ENCODE measurements around the gene SCGB1A1.
"Not testable (repeated sequence)": the region's sequence is repeated elsewhere in the genome, so short reads cannot be mapped to it uniquely, and the experiment has no call there.

Gene SCGB1A1

DNA sequence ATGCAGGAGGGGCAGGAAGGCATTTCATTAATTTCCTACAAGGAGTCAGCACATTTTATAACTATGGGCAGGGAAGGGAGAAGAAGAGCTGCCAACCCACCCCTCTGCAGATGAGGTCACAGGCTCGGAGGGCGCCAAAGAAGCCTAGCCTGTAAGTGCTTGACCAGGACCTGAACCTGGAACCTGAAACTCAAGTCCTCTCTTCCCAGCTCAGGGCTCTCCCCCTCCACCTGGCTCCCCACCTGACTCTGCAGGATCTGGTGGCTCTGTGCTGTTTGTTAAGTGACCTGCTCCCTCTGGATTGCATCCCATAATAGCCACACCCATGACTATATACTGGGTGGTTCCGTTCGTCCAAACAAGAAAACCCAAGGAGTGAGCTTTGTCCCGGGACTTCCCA is 27.3 kb downstream of the SCGB1A1 start:
- H3K36me3 ChIP-seq (ENCODE audit: control insufficient read depth, insufficient read depth, low read length): no peaks in the 10 kb centered on the region
- peaks cover 4% of the 10 kb centered on the region for H3K27me3 ChIP-seq (ENCODE audit: control insufficient read depth, insufficient read depth, low read length)
- no peak overlapping the region for H3K4me3 ChIP-seq (ENCODE audit: low read length)
- H3K4me1 ChIP-seq (ENCODE audit: control insufficient read depth, insufficient read depth, low read length): peaks cover 25% of the 10 kb centered on the region
- peak overlapping the region; percentile 82 for H3K27ac ChIP-seq (ENCODE audit: low read depth, low read length)
- H3K9ac ChIP-seq (ENCODE audit: low read length): no peak overlapping the region

DNA sequence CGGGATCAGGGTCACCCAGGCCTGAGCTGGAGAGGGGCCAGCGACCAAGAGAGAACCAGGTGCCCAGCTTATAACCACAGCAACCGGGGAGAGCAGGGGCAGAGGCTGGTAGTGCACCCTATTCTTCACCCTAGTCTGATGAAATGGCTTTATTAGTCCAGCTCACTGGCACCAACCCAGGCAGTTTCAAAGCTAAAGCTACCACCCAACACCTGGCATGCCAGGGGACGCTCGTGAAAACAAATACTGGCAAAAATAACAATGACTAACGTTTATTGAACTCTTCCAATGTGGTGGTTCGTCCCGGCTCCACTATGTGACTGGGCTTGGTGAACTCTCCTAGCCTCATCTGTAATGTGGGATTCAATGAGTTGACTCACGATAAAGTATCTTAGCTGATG is 30.6 kb downstream of the SCGB1A1 start:
- Histone ChIP-seq H3K4me3 (ENCODE audit: low read length) (no peak overlapping the region), H3K9ac (ENCODE audit: low read length) (no peak overlapping the region), H3K27me3 (ENCODE audit: control insufficient read depth, insufficient read depth, low read length) (peaks cover 4% of the 10 kb centered on the region), H3K36me3 (ENCODE audit: control insufficient read depth, insufficient read depth, low read length) (no peaks in the 10 kb centered on the region), H3K27ac (ENCODE audit: low read depth, low read length) (peak overlapping the region; percentile 11), H3K4me1 (ENCODE audit: control insufficient read depth, insufficient read depth, low read length) (peaks cover 15% of the 10 kb centered on the region)

DNA sequence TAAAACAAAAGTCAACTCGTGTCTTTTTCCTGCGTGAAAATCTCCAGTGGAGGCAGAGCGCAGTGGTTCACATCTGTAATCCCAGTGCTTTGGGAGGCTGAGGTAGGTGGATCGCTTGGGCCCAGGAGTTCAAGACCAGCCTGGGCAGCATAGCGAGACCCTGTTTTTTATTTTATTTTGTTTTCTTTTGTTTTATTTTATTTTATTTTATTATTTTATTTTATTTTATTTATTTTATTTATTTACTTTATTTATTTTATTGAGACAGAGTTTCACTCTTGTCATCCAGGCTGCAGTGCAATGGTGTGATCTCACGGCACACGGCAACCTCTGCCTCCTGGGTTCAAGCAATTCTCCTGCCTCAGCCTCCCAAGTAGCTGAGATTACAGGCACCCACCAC is 31.1 kb downstream of the SCGB1A1 start:
- not testable (repeated sequence) for H3K9ac ChIP-seq (ENCODE audit: low read length); H3K36me3 ChIP-seq (ENCODE audit: control insufficient read depth, insufficient read depth, low read length); H3K27ac ChIP-seq (ENCODE audit: low read depth, low read length); H3K27me3 ChIP-seq (ENCODE audit: control insufficient read depth, insufficient read depth, low read length); H3K4me3 ChIP-seq (ENCODE audit: low read length)
- H3K4me1 ChIP-seq (ENCODE audit: control insufficient read depth, insufficient read depth, low read length): peaks cover 11% of the 10 kb centered on the region

DNA sequence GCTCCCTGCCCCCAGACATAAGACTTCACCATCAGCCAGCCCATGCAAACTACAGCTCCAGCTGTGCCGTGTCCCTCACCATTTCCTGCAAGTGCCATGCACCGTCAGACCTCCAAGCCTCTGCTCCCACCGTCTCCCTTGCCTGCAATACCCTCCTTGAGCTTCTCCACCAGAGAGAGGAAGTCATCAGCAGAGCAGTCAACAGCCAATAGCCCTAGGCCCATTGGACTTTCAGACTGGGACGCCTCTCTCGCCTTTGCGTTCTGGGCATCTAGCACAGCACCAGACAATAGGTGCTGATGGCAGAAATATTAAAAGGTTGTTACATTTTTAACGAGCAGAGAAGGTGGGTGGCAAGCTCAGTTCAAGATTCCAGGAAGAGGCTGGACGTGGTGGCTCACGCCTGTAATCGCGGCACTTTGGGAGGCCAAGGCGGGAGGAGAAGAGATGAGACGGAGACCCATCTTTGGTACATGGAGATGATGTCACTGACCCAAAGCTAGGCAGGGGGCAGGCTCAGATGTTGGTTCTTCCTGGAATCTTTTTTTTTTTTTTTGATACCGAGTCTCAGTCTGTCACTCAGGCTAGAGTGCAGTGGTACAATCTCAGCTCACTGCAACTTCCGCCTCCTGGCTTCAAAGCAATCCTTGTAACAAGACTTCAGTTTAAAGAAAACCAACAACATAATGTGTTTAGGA is 31.9 kb downstream of the SCGB1A1 start:
- no peak overlapping the region for H3K4me3 ChIP-seq (ENCODE audit: low read length)
- no peak overlapping the region for H3K9ac ChIP-seq (ENCODE audit: low read length)
- H3K27ac ChIP-seq (ENCODE audit: low read depth, low read length): no peak overlapping the region
- peaks cover 6% of the 10 kb centered on the region for H3K4me1 ChIP-seq (ENCODE audit: control insufficient read depth, insufficient read depth, low read length)
- no peaks in the 10 kb centered on the region for H3K36me3 ChIP-seq (ENCODE audit: control insufficient read depth, insufficient read depth, low read length)
- H3K27me3 ChIP-seq (ENCODE audit: control insufficient read depth, insufficient read depth, low read length): peaks cover 4% of the 10 kb centered on the region

DNA sequence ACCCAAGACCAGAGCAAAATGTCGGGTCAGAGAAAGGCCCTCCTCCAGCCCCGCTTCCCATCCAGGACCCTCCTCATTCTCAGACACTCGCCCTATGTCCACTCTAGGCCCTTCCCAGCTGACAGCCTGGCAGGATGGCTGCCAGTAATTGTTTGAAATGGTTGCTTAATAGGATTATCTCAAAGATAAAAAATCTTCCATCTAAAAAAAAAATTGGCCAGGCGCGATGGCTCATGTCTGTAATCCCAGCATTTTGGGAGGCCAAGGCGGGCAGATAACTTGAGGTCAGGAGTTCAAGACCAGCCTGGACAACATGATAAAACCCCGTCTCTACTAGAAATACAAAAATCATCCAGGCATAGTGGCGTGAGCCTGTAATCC is 32.4 kb downstream of the SCGB1A1 start:
- Histone ChIP-seq H3K4me3 (ENCODE audit: low read length) (no peak overlapping the region), H3K4me1 (ENCODE audit: control insufficient read depth, insufficient read depth, low read length) (peaks cover under 1% of the 10 kb centered on the region), H3K27me3 (ENCODE audit: control insufficient read depth, insufficient read depth, low read length) (peaks cover 4% of the 10 kb centered on the region), H3K36me3 (ENCODE audit: control insufficient read depth, insufficient read depth, low read length) (no peaks in the 10 kb centered on the region), H3K27ac (ENCODE audit: low read depth, low read length) (no peak overlapping the region), H3K9ac (ENCODE audit: low read length) (no peak overlapping the region)

- H3K4me3 ChIP-seq (ENCODE audit: low read length): no peak overlapping the region
- H3K27me3 ChIP-seq (ENCODE audit: control insufficient read depth, insufficient read depth, low read length): peaks cover under 1% of the 10 kb centered on the region
- H3K27ac ChIP-seq (ENCODE audit: low read depth, low read length): no peak overlapping the region
- no peaks in the 10 kb centered on the region for H3K4me1 ChIP-seq (ENCODE audit: control insufficient read depth, insufficient read depth, low read length)
- no peak overlapping the region for H3K9ac ChIP-seq (ENCODE audit: low read length)
- no peaks in the 10 kb centered on the region for H3K36me3 ChIP-seq (ENCODE audit: control insufficient read depth, insufficient read depth, low read length)
Measured at GRCh38 chr11:62452261-62452660, 33.4 kb downstream of the SCGB1A1 start.

- Histone ChIP-seq H3K36me3 (ENCODE audit: control insufficient read depth, insufficient read depth, low read length) (no peaks in the 10 kb centered on the region), H3K27ac (ENCODE audit: low read depth, low read length) (no peak overlapping the region), H3K27me3 (ENCODE audit: control insufficient read depth, insufficient read depth, low read length) (no peaks in the 10 kb centered on the region), H3K9ac (ENCODE audit: low read length) (no peak overlapping the region), H3K4me3 (ENCODE audit: low read length) (no peak overlapping the region), H3K4me1 (ENCODE audit: control insufficient read depth, insufficient read depth, low read length) (peaks cover 3% of the 10 kb centered on the region)
Measured at GRCh38 chr11:62452839-62453468, 34.1 kb downstream of the SCGB1A1 start.

DNA sequence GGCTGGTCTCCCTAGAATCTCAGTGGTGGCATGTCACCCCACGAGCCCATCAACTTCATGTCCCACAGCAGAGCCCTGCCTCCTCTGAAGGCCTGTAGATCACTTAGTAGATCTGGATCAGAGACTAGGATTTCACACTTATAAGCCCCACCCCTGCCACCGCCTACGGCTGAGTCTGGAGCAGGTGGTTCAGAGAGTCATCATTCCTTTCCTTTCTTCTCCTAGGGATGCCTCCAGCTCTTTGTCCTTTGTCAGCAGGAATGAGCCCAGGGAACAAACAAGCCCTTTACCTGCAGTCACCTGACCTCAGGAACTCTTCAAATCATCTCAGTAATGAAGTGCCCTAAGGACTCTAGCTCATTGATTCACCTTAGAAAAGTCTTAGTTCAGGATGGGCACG is 37.8 kb downstream of the SCGB1A1 start:
- H3K27me3 ChIP-seq (ENCODE audit: control insufficient read depth, insufficient read depth, low read length): no peaks in the 10 kb centered on the region
- no peaks in the 10 kb centered on the region for H3K36me3 ChIP-seq (ENCODE audit: control insufficient read depth, insufficient read depth, low read length)
- H3K27ac ChIP-seq (ENCODE audit: low read depth, low read length): no peak overlapping the region
- H3K4me3 ChIP-seq (ENCODE audit: low read length): no peak overlapping the region
- H3K9ac ChIP-seq (ENCODE audit: low read length): no peak overlapping the region
- H3K4me1 ChIP-seq (ENCODE audit: control insufficient read depth, insufficient read depth, low read length): peaks cover 13% of the 10 kb centered on the region

DNA sequence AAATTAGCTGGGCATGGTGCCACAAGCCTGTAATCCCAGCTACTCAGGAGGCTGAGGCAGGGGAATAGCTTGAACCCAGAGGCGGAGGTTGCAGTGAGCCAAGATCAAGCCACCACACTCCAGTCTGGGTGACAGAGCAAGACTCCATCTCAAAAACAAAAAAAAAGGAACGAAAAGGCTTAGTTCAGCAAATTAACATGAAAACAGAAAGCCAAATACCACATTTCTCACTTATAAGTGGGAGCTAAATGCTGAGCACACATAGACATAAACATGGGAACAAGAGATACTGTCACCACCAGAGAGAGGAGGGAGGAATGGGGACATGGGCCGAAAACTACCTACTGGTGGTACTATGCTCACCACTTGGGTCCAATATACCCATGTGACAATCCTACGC is 38.6 kb downstream of the SCGB1A1 start:
- Histone ChIP-seq H3K4me1 (ENCODE audit: control insufficient read depth, insufficient read depth, low read length) (peaks cover 18% of the 10 kb centered on the region), H3K36me3 (ENCODE audit: control insufficient read depth, insufficient read depth, low read length) (no peaks in the 10 kb centered on the region), H3K27me3 (ENCODE audit: control insufficient read depth, insufficient read depth, low read length) (no peaks in the 10 kb centered on the region), H3K9ac (ENCODE audit: low read length) (no peak overlapping the region), H3K4me3 (ENCODE audit: low read length) (no peak overlapping the region), H3K27ac (ENCODE audit: low read depth, low read length) (no peak overlapping the region)

GRCh38 chr11:62458212-62459002 is 39.6 kb downstream of the SCGB1A1 start:
- no peak overlapping the region for H3K9ac ChIP-seq (ENCODE audit: low read length)
- no peaks in the 10 kb centered on the region for H3K27me3 ChIP-seq (ENCODE audit: control insufficient read depth, insufficient read depth, low read length)
- H3K4me3 ChIP-seq (ENCODE audit: low read length): no peak overlapping the region
- H3K36me3 ChIP-seq (ENCODE audit: control insufficient read depth, insufficient read depth, low read length): no peaks in the 10 kb centered on the region
- peak overlapping the region; percentile 77 for H3K27ac ChIP-seq (ENCODE audit: low read depth, low read length)
- H3K4me1 ChIP-seq (ENCODE audit: control insufficient read depth, insufficient read depth, low read length): peaks cover 20% of the 10 kb centered on the region

GRCh38 chr11:62459080-62459479 is 40.2 kb downstream of the SCGB1A1 start:
- H3K27ac ChIP-seq (ENCODE audit: low read depth, low read length): peak overlapping the region; percentile 77
- no peaks in the 10 kb centered on the region for H3K36me3 ChIP-seq (ENCODE audit: control insufficient read depth, insufficient read depth, low read length)
- no peak overlapping the region for H3K4me3 ChIP-seq (ENCODE audit: low read length)
- no peaks in the 10 kb centered on the region for H3K27me3 ChIP-seq (ENCODE audit: control insufficient read depth, insufficient read depth, low read length)
- no peak overlapping the region for H3K9ac ChIP-seq (ENCODE audit: low read length)
- H3K4me1 ChIP-seq (ENCODE audit: control insufficient read depth, insufficient read depth, low read length): peaks cover 20% of the 10 kb centered on the region

DNA sequence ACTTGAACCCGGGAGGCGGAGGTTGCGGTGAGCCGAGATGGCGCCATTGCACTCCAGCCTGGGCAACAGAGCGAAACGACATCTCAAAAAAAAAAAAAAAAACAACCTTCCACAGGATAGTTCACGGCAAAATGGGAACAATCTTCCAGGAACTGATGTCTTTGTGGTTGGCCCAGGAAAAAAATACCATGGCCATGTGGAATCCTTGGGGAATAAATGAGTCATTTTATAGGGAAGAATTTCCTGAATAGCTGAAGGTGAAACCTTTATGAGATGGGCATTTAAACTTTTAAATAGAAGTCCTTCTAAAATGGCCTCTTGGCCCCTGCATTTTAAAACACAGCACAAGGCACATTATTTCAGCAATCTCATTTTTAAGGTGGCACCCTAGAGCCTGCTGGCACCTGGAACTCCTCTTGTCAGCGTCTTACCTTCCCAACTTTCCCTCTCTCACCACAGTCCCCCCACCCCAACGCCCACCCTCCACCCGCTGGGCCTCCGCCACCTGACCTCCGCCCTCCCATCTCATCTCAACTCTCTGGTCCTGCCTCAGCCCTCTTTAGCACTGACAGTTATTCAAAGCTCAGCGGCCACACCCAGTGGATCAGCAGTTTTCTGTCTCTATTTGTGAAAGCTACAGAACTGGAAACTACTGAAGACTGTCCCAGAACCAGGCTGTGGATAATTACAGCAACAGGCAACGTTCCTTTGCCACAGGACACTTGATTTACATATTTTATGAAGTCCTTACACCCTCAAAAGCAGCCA is 43.1 kb downstream of the SCGB1A1 start:
- Histone ChIP-seq H3K27me3 (ENCODE audit: control insufficient read depth, insufficient read depth, low read length) (no peaks in the 10 kb centered on the region), H3K4me3 (ENCODE audit: low read length) (no peak overlapping the region), H3K27ac (ENCODE audit: low read depth, low read length) (peak overlapping the region; percentile 14), H3K4me1 (ENCODE audit: control insufficient read depth, insufficient read depth, low read length) (peaks cover 20% of the 10 kb centered on the region), H3K9ac (ENCODE audit: low read length) (no peak overlapping the region), H3K36me3 (ENCODE audit: control insufficient read depth, insufficient read depth, low read length) (no peaks in the 10 kb centered on the region)

Data from rectal smooth muscle tissue (tissue), 1 donor.